Measurements from ENCODE around the gene NRXN2. TPM values are rescaled to one million over a fixed set of nuclear protein-coding genes. Genes with fewer than 3 reads are reported as not detected.
A peak's percentile ranks its signal among the peaks of the same experiment; 100 is the strongest.

The NRXN2 gene
- total and polyA plus RNA-seq, 2 of the 13 experiments (the other 11 are each of a cell fraction or from before 2014, with no cell fraction given), result not detected

DNA sequence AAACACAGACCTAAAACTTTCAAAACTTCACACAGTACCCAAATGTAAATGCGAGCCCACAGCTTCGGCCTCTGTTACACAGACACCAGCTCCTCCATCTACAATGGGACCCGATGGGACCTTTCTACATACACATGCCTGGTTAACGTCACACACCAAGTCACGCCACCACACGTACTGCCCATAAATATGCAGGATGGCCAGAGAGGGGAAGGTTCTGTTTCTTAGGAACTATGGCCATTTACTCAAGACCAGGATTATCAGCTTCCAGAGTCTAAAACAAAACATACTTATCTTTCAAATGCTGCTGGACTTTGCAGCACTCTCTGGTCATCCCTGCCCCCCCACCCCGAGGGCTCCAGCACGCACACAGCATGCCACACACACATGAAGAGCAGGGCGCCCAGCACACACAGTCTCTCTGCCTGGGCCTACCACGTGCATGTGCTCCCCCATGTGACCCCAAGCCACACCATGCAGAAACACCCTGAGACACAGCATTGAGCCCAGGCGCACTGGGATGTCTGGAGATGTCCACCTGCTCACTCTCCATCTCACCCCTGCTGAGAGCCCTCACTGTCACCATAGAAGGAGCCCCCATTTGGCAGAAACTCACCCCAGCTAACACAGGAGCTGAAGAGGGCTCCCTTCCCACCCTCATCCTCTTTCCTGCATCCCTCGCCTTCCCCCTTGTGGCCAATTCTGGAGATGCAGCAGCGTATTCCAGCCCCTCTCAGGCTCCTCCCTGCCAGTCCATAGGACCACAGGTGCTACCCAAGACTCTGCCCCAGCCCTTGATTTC lies 70.2 kb downstream of the NRXN2 start (continued):
- TF ChIP-seq, protein P1, sequence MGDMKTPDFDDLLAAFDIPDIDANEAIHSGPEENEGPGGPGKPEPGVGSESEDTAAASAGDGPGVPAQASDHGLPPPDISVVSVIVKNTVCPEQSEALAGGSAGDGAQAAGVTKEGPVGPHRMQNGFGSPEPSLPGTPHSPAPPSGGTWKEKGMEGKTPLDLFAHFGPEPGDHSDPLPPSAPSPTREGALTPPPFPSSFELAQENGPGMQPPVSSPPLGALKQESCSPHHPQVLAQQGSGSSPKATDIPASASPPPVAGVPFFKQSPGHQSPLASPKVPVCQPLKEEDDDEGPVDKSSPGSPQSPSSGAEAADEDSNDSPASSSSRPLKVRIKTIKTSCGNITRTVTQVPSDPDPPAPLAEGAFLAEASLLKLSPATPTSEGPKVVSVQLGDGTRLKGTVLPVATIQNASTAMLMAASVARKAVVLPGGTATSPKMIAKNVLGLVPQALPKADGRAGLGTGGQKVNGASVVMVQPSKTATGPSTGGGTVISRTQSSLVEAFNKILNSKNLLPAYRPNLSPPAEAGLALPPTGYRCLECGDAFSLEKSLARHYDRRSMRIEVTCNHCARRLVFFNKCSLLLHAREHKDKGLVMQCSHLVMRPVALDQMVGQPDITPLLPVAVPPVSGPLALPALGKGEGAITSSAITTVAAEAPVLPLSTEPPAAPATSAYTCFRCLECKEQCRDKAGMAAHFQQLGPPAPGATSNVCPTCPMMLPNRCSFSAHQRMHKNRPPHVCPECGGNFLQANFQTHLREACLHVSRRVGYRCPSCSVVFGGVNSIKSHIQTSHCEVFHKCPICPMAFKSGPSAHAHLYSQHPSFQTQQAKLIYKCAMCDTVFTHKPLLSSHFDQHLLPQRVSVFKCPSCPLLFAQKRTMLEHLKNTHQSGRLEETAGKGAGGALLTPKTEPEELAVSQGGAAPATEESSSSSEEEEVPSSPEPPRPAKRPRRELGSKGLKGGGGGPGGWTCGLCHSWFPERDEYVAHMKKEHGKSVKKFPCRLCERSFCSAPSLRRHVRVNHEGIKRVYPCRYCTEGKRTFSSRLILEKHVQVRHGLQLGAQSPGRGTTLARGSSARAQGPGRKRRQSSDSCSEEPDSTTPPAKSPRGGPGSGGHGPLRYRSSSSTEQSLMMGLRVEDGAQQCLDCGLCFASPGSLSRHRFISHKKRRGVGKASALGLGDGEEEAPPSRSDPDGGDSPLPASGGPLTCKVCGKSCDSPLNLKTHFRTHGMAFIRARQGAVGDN (CRISPR knock-in tag; IDR thresholded peaks at IDR 0.05), result 0 out of 2 replicates have a peak, but pooled peaks have one; percentile 28
- no peak for TF ChIP-seq FOSL1 (CRISPR knock-in tag; IDR thresholded peaks at IDR 0.05; ENCODE audit: borderline replicate concordance)
- TF ChIP-seq, protein P2, sequence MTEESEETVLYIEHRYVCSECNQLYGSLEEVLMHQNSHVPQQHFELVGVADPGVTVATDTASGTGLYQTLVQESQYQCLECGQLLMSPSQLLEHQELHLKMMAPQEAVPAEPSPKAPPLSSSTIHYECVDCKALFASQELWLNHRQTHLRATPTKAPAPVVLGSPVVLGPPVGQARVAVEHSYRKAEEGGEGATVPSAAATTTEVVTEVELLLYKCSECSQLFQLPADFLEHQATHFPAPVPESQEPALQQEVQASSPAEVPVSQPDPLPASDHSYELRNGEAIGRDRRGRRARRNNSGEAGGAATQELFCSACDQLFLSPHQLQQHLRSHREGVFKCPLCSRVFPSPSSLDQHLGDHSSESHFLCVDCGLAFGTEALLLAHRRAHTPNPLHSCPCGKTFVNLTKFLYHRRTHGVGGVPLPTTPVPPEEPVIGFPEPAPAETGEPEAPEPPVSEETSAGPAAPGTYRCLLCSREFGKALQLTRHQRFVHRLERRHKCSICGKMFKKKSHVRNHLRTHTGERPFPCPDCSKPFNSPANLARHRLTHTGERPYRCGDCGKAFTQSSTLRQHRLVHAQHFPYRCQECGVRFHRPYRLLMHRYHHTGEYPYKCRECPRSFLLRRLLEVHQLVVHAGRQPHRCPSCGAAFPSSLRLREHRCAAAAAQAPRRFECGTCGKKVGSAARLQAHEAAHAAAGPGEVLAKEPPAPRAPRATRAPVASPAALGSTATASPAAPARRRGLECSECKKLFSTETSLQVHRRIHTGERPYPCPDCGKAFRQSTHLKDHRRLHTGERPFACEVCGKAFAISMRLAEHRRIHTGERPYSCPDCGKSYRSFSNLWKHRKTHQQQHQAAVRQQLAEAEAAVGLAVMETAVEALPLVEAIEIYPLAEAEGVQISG (CRISPR knock-in tag; IDR thresholded peaks at IDR 0.05), result 0 out of 2 replicates have a peak, but pooled peaks have one; percentile 35
